B cell (primary cell): Measurements from ENCODE around the gene NOS3. TPM values are rescaled to one million over a fixed set of nuclear protein-coding genes. Genes with fewer than 3 reads are reported as not detected.

Experiments used
- ATAC-seq: fragments of 200-7000 bp; cut with Tn5 transposase; one replicate; pipeline ENCODE4 v1.10.0; 2021; ENCODE audit warnings: low read depth, mild to moderate bottlenecking, moderate number of reproducible peaks, moderate library complexity
- CTCF ChIA-PET: fragments of 350-600 bp; sonication (Branson Sonifier 250); formaldehyde crosslinking; loops from one replicate; lab custom pipeline; 2021; ENCODE audit warnings: antibody characterized with exemption, inconsistent platforms; lab: Charles Lee
- POLR2A ChIA-PET: fragments of 350-600 bp; sonication (Branson Sonifier 250); formaldehyde crosslinking; loops from one replicate; lab custom pipeline; 2021; ENCODE audit warnings: antibody characterized with exemption; lab: Charles Lee
- DNase-seq: peaks from one replicate; pipeline ENCODE4 v3.0.0; 2013
- H2AFZ ChIP-seq: 2 replicates; pipeline ENCODE4 v1.6.1; 2012; ENCODE audit warnings: mild to moderate bottlenecking, low read depth, low read length; ENCODE audit not compliant: insufficient read depth, poor library complexity, severe bottlenecking
- H3K27ac ChIP-seq, 2 donors: 1 replicate in 1 of 2; 2 replicates in 1 of 2; pipeline ENCODE4 v1.5.1; 2012 to 2013; ENCODE audit warnings: low read length in 2 of 2, mild to moderate bottlenecking in 2 of 2, moderate library complexity in 1 of 2
- H3K27me3 ChIP-seq, 4 experiments: fragments of 200-600 bp in 1 of 4; sonication (generic) in 1 of 4; replicated peaks in 1 of 4; 1 replicate in 2 of 4; 2 replicates in 2 of 4; pipeline versions ENCODE4 v1.6.1 to v1.7.0; 2013 to 2016; ENCODE audit warnings: low read length in 3 of 4, mild to moderate bottlenecking in 2 of 4, mixed read lengths in 1 of 4, moderate library complexity in 1 of 4; ENCODE audit not compliant: insufficient read depth in 4 of 4, control insufficient read depth in 3 of 4; ENCODE audit errors: control extremely low read depth in 1 of 4
- H3K36me3 ChIP-seq, 2 experiments: replicated peaks in 1 of 2; 1 replicate in 1 of 2; 2 replicates in 1 of 2; pipeline versions ENCODE4 v1.6.1 to v1.7.1; 2013; ENCODE audit warnings: low read length in 1 of 2; ENCODE audit not compliant: insufficient read depth in 2 of 2, control insufficient read depth in 1 of 2; ENCODE audit errors: control extremely low read depth in 1 of 2, extremely low read depth in 1 of 2
- H3K4me1 ChIP-seq, 2 donors: fragments of 200-600 bp in 1 of 2; sonication (generic) in 1 of 2; 1 replicate in 1 of 2; 2 replicates in 1 of 2; pipeline versions ENCODE4 v1.5.1 to v1.6.1; 2013 to 2017; ENCODE audit warnings: low read length in 2 of 2; ENCODE audit not compliant: control insufficient read depth in 2 of 2, insufficient read depth in 2 of 2
- H3K4me2 ChIP-seq: replicated peaks from 2 replicates; pipeline ENCODE3; 2012; ENCODE audit warnings: mild to moderate bottlenecking, low read depth, low read length; ENCODE audit not compliant: poor library complexity, severe bottlenecking
- H3K4me3 ChIP-seq, 5 experiments: fragments of 200-600 bp in 1 of 5; sonication (generic) in 1 of 5; 1 replicate in 3 of 5; 2 replicates in 2 of 5; pipeline versions ENCODE4 v1.5.1 to v1.7.0; 2011 to 2016; ENCODE audit warnings: low read length in 4 of 5, mild to moderate bottlenecking in 4 of 5, low read depth in 2 of 5, control low read depth in 1 of 5, moderate library complexity in 1 of 5; ENCODE audit not compliant: insufficient read depth in 1 of 5; ENCODE audit errors: control extremely low read depth in 1 of 5, extremely low read depth in 1 of 5
- H3K79me2 ChIP-seq: fragments of 200-600 bp; sonication (generic); one replicate; pipeline ENCODE4 v1.6.0; 2016; ENCODE audit warnings: low read length; ENCODE audit not compliant: control insufficient read depth, insufficient read depth
- H3K9ac ChIP-seq: fragments of 200-600 bp; sonication (generic); 2 replicates; pipeline ENCODE4 v1.6.1; 2017; ENCODE audit warnings: mild to moderate bottlenecking, low read length, moderate library complexity
- H3K9me3 ChIP-seq, 3 donors: one replicate each; pipeline versions ENCODE4 v1.6.1 to v1.7.1; 2013; ENCODE audit warnings: low read length in 2 of 3; ENCODE audit not compliant: control insufficient read depth in 2 of 3, insufficient read depth in 1 of 3; ENCODE audit errors: control extremely low read depth in 1 of 3
- H4K20me1 ChIP-seq: 2 replicates; pipeline ENCODE4 v1.6.0; 2012; ENCODE audit warnings: mild to moderate bottlenecking, low read length; ENCODE audit not compliant: insufficient read depth, control insufficient read depth, poor library complexity, severe bottlenecking
- H3K27ac Mint-ChIP-seq: one replicate; pipeline ENCODE4 v1.8.0; 2021; ENCODE audit warnings: mixed read lengths
- H3K27me3 Mint-ChIP-seq: one replicate; pipeline ENCODE4 v1.8.0; 2021; ENCODE audit warnings: mixed read lengths
- H3K4me1 Mint-ChIP-seq: one replicate; pipeline ENCODE4 v1.8.0; 2021; ENCODE audit warnings: mixed read lengths
- H3K4me3 Mint-ChIP-seq: one replicate; pipeline ENCODE4 v1.8.0; 2021; ENCODE audit warnings: mixed read lengths
- H3K9me3 Mint-ChIP-seq: one replicate; pipeline ENCODE4 v1.8.0; 2022; ENCODE audit warnings: mixed read lengths; ENCODE audit not compliant: insufficient read depth
- EZH2 ChIP-seq: IDR thresholded peaks from 2 replicates; pipeline ENCODE4 v1.6.1; 2012; ENCODE audit warnings: borderline replicate concordance, low read depth, mild to moderate bottlenecking, moderate library complexity, low read length; ENCODE audit not compliant: insufficient read depth, poor library complexity, severe bottlenecking
- WGBS: methylation state at CpG from one replicate; pipeline ENCODE4 v1.1.5; 2013; ENCODE audit warnings: missing lambda C conversion rate; ENCODE audit not compliant: insufficient coverage; 5-methylcytosine and 5-hydroxymethylcytosine counted together
- intact Hi-C: fragments of 100-400 bp; cut with micrococcal nuclease; formaldehyde crosslinking; loops from one replicate; pipeline ENCODE4 v1.10.0; 2022
- polyA plus RNA-seq: library from polyadenylated mRNA; depleted of rRNA; stranded (reverse); fragments of >200 nt; gene quantifications from 2 replicates; pipeline ENCODE4 v1.2.3, GENCODE V29; 2012
- total RNA-seq, 2 donors: library from RNA; stranded (reverse); fragments of 120-200 nt in 1 of 2; gene quantifications; 1 replicate in 1 of 2; 2 replicates in 1 of 2; pipeline versions ENCODE4 v1.2.3 to v1.2.4, GENCODE V29; 2013 to 2022
- TF ChIP-seq, protein P1 (sequence below): fragments of 200-600 bp; IDR thresholded peaks from one replicate; pipeline ENCODE4 v1.8.0; 2022; ENCODE audit warnings: antibody characterized with exemption, mild to moderate bottlenecking

Gene NOS3
- total and polyA plus RNA-seq, 2 donors (not counting 1 experiment from before 2014, with no cell fraction given), result 0.39 to 0.54 TPM

DNA sequence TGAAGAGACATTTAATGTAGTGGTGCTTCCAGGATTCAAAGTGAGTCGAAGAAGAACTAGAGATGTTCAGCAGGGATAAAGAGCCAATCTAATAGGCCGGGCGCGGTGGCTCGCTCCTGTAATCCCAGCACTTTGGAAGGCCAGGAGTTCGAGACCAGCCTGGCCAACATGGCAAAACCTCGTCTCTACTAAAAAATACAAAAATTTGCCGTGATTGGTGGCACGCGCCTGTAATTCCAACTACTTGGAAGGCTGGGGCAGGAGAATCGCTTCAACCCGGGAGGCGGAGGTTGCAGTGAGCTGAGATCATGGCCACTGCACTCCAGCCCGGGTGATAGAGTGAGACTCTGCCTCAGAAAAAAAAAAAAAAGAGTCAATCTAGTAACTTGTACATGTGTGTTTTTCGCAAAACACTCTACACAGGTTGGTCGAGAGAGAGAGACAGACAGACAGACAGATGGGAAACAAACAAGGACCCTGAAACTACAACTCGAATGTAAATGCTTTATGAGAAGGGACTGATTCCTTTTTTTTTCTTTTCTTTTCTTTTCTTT lies 38.2 kb downstream of the NOS3 start:
- H3K9ac ChIP-seq, result peak overlapping the region; percentile 76
- peaks cover 11 to 17% of the 10 kb centered on the region in 2 donors for H3K4me1 ChIP-seq
- no peak for ATAC-seq
- peak overlapping the region; percentile 54 to 86 (median 78) for H3K4me3 ChIP-seq
- intact Hi-C loops, result loop anchor here (1.0 to 10.0 kb wide), 10 partner anchors 11 to 1257 kb away; partner anchors contain the start of genes ABCF2, CHPF2, REPIN1 and TMUB1
- Mint-ChIP-seq H3K4me3 (peak overlapping the region; percentile 97), H3K4me1 (peaks cover 23% of the 10 kb centered on the region), H3K27ac (peak overlapping the region; percentile 99), H3K27me3 (peaks cover 7% of the 10 kb centered on the region), H3K9me3 (no peaks in the 10 kb centered on the region)
- TF ChIP-seq, protein P1, sequence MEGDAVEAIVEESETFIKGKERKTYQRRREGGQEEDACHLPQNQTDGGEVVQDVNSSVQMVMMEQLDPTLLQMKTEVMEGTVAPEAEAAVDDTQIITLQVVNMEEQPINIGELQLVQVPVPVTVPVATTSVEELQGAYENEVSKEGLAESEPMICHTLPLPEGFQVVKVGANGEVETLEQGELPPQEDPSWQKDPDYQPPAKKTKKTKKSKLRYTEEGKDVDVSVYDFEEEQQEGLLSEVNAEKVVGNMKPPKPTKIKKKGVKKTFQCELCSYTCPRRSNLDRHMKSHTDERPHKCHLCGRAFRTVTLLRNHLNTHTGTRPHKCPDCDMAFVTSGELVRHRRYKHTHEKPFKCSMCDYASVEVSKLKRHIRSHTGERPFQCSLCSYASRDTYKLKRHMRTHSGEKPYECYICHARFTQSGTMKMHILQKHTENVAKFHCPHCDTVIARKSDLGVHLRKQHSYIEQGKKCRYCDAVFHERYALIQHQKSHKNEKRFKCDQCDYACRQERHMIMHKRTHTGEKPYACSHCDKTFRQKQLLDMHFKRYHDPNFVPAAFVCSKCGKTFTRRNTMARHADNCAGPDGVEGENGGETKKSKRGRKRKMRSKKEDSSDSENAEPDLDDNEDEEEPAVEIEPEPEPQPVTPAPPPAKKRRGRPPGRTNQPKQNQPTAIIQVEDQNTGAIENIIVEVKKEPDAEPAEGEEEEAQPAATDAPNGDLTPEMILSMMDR, result no peak
- no peak for TF ChIP-seq EZH2
- H3K9me3 ChIP-seq, result no peaks in the 10 kb centered on the region
- ChIA-PET POLR2A (interaction anchor here (1.4 to 1.5 kb wide), 3 partner anchors 11 to 52 kb away, joined by 8 to 12 read pairs (median 11); partner anchors contain the start of gene FASTK), CTCF (interaction anchor here (0.9 to 2.8 kb wide), 6 partner anchors 8 to 82 kb away, joined by 3 to 25 read pairs (median 4); no protein-coding TSS in a partner anchor)
- H3K4me2 ChIP-seq, result peak overlapping the region; percentile 82
- H3K27ac ChIP-seq, result peak overlapping the region; percentile 95 to 96
- no peak for DNase-seq
- peaks cover 0 to under 1% of the 10 kb centered on the region in 2 experiments for H3K36me3 ChIP-seq
- peak overlapping the region; percentile 75 for H2AFZ ChIP-seq
- H3K27me3 ChIP-seq, result peaks cover 0 to 15% (median 7%) of the 10 kb centered on the region in 4 experiments
- 77% methylated on average over 14 of the region's 17 CpGs for WGBS
- no peaks in the 10 kb centered on the region for H4K20me1 ChIP-seq
- H3K79me2 ChIP-seq, result peaks cover 14% of the 10 kb centered on the region

DNA sequence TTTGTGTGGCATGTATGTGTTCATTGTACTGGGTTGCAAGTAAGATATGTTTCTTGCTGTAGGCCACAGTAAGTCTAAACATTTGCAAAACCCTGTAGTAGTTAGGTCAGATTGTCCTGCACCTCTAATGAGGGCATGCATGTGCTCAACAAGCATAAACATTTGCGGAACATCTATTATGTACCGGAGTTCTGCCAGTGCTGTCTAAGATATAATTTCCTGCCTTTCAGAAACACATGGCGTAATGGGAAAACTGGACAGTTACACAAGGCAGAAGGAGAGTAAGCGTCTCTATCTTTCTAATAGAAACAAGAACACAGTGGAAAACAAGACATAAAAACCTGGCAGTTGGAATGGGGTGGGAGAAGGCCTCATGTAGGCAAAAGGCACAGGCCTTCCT lies 40.2 kb downstream of the NOS3 start:
- Mint-ChIP-seq H3K4me3 (no peak overlapping the region), H3K27ac (no peak overlapping the region), H3K27me3 (no peaks in the 10 kb centered on the region), H3K4me1 (peaks cover 23% of the 10 kb centered on the region), H3K9me3 (no peaks in the 10 kb centered on the region)
- no CpG with 5 or more reads among the region's 4 CpGs for WGBS
- H3K27ac ChIP-seq, result no peak overlapping the region
- no peaks in the 10 kb centered on the region for H3K9me3 ChIP-seq
- H2AFZ ChIP-seq, result no peak overlapping the region
- H3K36me3 ChIP-seq, result peaks cover 0 to 17% of the 10 kb centered on the region in 2 experiments
- H4K20me1 ChIP-seq, result no peaks in the 10 kb centered on the region
- intact Hi-C loops, result no loop called here
- peaks cover 11 to 17% of the 10 kb centered on the region in 2 donors for H3K4me1 ChIP-seq
- ChIA-PET CTCF (no interaction called here), POLR2A (interaction anchor here (0.6 kb wide), 1 partner anchor 22 kb away, joined by 3 read pairs; no protein-coding TSS in a partner anchor)
- no peak overlapping the region for H3K4me2 ChIP-seq
- peaks cover 14% of the 10 kb centered on the region for H3K79me2 ChIP-seq
- no peak overlapping the region for H3K4me3 ChIP-seq
- DNase-seq (no peak), ATAC-seq (no peak)
- H3K27me3 ChIP-seq, result peaks cover 0 to 9% (median 4%) of the 10 kb centered on the region in 4 experiments
- H3K9ac ChIP-seq, result no peak overlapping the region
- TF ChIP-seq EZH2, result no peak
- TF ChIP-seq, protein P1, result no peak
